CD4-positive, alpha-beta T cell treated with Interleukin-15 for 1 hour (primary cell): Measurements from ENCODE around the gene COL20A1.
"Not testable (repeated sequence)": the region's sequence is repeated elsewhere in the genome, so short reads cannot be mapped to it uniquely, and the experiment has no call there.

ENCODE experiments used
- DNase-seq: peaks from one replicate; pipeline ENCODE4 v3.0.0-alpha.2; 2020

COL20A1 gene

GRCh38 chr20:63336232-63336752 lies 43.3 kb downstream of the COL20A1 start:
- no peak for DNase-seq

DNA sequence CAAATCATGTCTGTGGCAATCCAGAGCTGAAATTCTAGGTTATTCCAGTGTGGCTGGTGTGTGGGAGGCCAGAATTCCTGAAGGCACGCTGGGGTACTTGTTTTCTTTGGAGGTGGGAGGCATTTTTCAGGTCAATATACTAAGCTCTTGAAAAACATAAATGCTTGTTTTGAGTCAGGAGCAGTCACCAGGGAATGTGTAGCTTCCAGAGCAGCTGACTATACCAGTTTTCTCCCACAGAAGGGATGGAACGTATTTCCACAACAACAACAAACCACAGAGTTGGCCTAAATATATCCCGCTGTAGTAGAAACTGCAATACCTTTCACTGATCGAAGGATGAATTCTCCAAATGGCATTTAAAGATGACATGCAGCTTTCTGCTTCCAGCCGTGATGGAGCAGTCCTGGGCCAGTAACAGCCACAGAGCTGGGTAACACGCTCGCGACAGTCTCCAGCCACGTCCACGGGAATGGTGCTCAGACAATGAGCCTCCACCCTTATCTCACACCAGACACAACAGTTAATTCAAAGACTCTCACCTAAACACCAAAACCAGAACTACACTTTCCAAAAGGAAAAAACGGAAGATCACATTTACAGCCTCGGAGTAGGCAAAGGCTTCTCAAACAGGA lies 44.9 kb downstream of the COL20A1 start:
- DNase-seq, result no peak

- DNase-seq, result not testable (repeated sequence)
Measured at GRCh38 chr20:63339154-63340094, 46.4 kb downstream of the COL20A1 start.

- DNase-seq, result not testable (repeated sequence)
Measured at GRCh38 chr20:63340158-63340688, 47.2 kb downstream of the COL20A1 start.

- DNase-seq, result no peak
Measured at GRCh38 chr20:63342561-63343459, 49.8 kb downstream of the COL20A1 start.

GRCh38 chr20:63343460-63344445 lies 50.8 kb downstream of the COL20A1 start:
- DNase-seq, result no peak

GRCh38 chr20:63344616-63345327 lies 51.8 kb downstream of the COL20A1 start:
- DNase-seq, result no peak

GRCh38 chr20:63345328-63346100 lies 52.5 kb downstream of the COL20A1 start:
- DNase-seq, result no peak

- no peak for DNase-seq
Measured at GRCh38 chr20:63346131-63347080, 53.4 kb downstream of the COL20A1 start.

DNA sequence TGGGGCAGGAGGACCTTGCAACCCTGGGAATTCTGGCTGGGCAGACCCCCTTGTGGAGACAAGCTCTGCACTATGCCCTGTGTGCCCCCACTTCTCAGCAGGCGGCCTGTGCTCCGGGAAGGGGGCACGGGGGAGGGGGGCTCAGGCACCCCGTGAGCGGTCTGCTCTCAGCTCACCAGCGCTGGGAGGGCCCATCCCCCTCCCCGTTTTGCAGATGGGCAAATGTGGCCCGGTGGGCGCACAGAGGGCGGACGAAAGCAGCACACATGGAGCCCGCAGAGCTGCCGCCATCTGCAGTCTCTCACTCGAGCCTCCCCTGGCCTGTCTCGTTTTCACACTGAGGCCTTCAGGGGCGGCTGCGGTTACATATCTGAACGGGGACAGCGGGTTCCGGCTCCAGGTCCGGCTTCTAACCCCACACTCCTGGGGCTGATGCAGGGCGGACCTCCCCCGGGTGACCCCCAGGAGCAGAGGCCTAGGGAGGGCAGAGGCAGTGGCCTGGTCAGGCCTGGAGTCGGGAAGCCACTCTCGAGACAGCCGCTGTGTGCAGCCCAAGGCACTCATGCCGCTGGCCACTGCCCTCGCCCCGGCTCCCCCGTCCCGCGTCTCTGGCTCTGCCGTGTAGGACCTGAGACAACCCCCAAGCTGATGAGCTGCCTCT lies 54.2 kb downstream of the COL20A1 start:
- DNase-seq, result no peak

- no peak for DNase-seq
Measured at GRCh38 chr20:63347950-63348827, 55.2 kb downstream of the COL20A1 start.

- DNase-seq, result no peak
Measured at GRCh38 chr20:63348828-63349515, 56.0 kb downstream of the COL20A1 start.

DNA sequence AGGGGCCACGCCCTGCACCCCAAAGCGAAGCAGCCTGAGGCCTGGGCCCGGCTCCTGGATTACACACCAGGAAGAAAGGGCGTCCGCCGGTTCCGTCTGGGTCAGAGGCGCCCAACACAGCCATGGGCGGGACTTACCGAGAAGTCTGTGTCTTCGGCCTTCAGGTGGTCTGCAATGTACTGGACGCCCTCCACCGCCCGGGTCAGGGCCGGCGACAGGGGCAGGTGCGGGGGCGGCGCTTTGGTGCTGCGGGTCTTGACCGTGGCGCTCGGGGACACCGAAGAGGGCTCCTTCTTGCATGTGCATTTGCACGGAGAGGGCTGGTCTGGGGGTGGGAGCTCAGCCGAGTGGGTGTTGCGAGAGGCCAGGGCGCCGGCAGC lies 56.5 kb downstream of the COL20A1 start:
- DNase-seq, result no peak

GRCh38 chr20:63350196-63350595 lies 57.2 kb downstream of the COL20A1 start:
- DNase-seq, result no peak

- no peak for DNase-seq
Measured at GRCh38 chr20:63350597-63351325, 57.8 kb downstream of the COL20A1 start.

DNA sequence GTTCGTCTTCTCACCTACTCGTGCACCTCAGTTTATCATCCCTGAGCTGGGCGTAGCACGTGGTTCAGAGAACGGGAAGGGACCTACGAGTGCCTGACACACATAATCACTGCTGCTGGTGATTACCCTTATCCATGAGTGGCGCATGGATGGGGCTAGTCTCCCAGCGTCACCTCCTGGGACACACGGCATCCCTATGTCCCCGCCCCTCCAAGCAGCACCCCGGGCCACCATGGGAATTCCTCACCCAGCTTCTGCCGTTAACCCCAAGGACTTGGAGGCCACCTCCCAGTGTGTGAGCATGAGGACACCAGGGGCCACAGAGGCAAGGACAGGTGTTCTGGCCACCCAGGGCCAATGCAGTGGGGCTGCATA lies 58.3 kb downstream of the COL20A1 start:
- DNase-seq, result no peak
